HG03460 (cell line): ENCODE data around the gene REXO1.
"Not testable (repeated sequence)": the region's sequence is repeated elsewhere in the genome, so short reads cannot be mapped to it uniquely, and the experiment has no call there.

Experiments used
- ATAC-seq: cut with Tn5 transposase; IDR thresholded peaks from one replicate; pipeline ENCODE4 v1.9.1; 2021; ENCODE audit not compliant: unreplicated experiment

Gene REXO1

GRCh38 chr19:1875646-1876495 is 27.6 kb upstream of the REXO1 start:
- peak; percentile 78 for ATAC-seq

GRCh38 chr19:1875265-1875645 is 27.0 kb upstream of the REXO1 start:
- ATAC-seq = not testable (repeated sequence)

- ATAC-seq = no peak
Observed at GRCh38 chr19:1874554-1875185, 26.4 kb upstream of the REXO1 start.

- ATAC-seq = no peak
Observed at GRCh38 chr19:1873524-1874473, 25.5 kb upstream of the REXO1 start.

GRCh38 chr19:1872807-1873523 is 24.7 kb upstream of the REXO1 start:
- no peak for ATAC-seq

GRCh38 chr19:1871630-1872029 is 23.3 kb upstream of the REXO1 start:
- no peak for ATAC-seq

- ATAC-seq = no peak
Observed at GRCh38 chr19:1871140-1871597, 22.9 kb upstream of the REXO1 start.

- ATAC-seq = no peak
Observed at GRCh38 chr19:1868971-1869370, 20.7 kb upstream of the REXO1 start.

- no peak for ATAC-seq
Observed at GRCh38 chr19:1867349-1867724, 19.1 kb upstream of the REXO1 start.

- no peak for ATAC-seq
Observed at GRCh38 chr19:1866693-1867348, 18.5 kb upstream of the REXO1 start.

GRCh38 chr19:1865172-1866010 is 17.1 kb upstream of the REXO1 start:
- no peak for ATAC-seq

- ATAC-seq = peak; percentile 31
Observed at GRCh38 chr19:1864480-1865171, 16.3 kb upstream of the REXO1 start.

- peak; percentile 42 for ATAC-seq
Observed at GRCh38 chr19:1863638-1864479, 15.6 kb upstream of the REXO1 start.

- ATAC-seq = no peak
Observed at GRCh38 chr19:1863328-1863637, 15.0 kb upstream of the REXO1 start, which contains the start of gene KLF16. KLF16 (minus strand) TSS chr19:1863579; CDS start chr19:1863497, 82 bp downstream.

GRCh38 chr19:1862424-1863327 is 14.4 kb upstream of the REXO1 start:
- no peak for ATAC-seq

GRCh38 chr19:1862068-1862423 is 13.8 kb upstream of the REXO1 start:
- ATAC-seq = no peak

GRCh38 chr19:1861599-1862031 is 13.3 kb upstream of the REXO1 start:
- ATAC-seq = no peak
